ENCODE results near the gene SASH1.
"Not testable (repeated sequence)": the region's sequence is repeated elsewhere in the genome, so short reads cannot be mapped to it uniquely, and the experiment has no call there.

Gene SASH1

GRCh38 chr6:148573922-148574321 is 231.3 kb downstream of the SASH1 start:
- DNase-seq: no peak
- intact Hi-C loops (cut with DNase I): no loop called here

GRCh38 chr6:148577687-148578488 is 235.2 kb downstream of the SASH1 start:
- intact Hi-C loops (cut with DNase I): loop anchor here (5.0 kb wide), 1 partner anchor 369 kb away; no protein-coding TSS in a partner anchor
- peak; percentile 61 to 88 (median 79) for DNase-seq

DNA sequence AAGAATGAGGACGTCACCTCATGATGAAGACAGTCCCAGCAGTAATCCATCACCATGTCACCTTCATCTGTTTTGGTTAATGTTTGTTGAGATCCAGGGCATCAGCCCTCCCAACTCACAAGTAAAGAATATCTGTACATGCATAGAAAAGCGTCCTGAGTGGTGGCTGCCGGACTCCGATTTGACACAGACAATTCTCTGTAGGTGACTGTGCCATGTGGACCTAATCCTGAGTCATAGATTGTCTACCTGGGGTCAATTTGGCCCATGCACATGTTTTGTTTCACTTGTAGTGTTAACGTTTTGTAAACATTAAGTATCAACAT is 235.8 kb downstream of the SASH1 start:
- DNase-seq: no peak
- intact Hi-C loops (cut with DNase I): loop anchor here (5.0 kb wide), 1 partner anchor 369 kb away; no protein-coding TSS in a partner anchor

DNA sequence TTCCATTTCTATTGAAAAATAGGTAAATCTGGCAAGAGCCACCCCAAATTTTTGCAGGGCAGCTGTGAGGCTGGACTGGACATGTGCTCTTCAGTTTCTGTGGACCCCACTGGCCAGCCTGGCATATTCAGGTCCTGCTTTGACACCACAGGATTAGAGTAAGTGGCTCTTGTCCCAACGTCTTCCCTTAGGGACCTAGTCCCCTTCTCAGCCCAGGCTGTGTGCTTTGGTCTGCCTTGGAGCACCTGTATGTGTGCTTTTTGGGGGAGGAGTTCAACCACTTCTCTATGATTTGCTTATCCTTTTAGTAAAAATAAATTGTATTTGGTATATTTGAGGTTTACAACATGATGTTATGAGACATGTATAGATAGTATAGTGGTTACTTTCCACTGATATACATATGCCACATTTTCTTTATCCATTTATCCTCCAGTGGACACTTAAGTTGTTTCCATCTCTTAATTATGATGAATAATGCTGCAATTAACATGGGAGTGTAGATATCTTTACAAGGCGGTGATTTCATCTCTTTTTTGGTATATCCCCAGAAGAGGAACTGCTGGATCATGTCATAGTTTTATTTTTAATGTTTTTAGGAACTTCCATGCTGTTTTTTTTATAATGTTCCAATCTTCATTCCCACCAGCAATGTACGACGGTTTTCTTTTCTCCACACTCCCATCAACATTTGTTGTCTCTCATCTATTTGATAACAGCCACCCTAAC is 236.4 kb downstream of the SASH1 start:
- no peak for DNase-seq
- intact Hi-C loops (cut with DNase I): loop anchor here (5.0 kb wide), 1 partner anchor 368 kb away; no protein-coding TSS in a partner anchor

DNA sequence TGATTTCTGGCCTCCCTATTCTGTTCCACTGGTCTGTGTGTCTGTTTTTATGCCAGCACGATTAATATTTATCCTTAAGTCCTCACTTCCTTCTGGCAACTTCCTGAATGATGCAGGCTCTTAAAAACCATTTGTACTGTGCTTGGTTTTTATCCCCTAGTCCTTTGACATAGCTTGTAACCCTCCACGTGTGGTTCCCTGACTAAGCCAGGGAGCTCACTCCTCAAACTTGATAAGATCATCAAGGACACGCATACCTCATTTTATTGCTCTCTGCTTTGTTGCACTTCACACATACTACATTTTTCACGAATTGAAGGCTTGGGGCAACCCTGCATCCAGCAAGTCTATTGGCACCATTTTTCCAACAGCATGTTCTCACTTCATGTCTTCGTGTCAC is 237.8 kb downstream of the SASH1 start:
- DNase-seq: no peak
- intact Hi-C loops (cut with DNase I): no loop called here

GRCh38 chr6:148583631-148584030 is 241.0 kb downstream of the SASH1 start:
- intact Hi-C loops (cut with DNase I): no loop called here
- DNase-seq: no peak

DNA sequence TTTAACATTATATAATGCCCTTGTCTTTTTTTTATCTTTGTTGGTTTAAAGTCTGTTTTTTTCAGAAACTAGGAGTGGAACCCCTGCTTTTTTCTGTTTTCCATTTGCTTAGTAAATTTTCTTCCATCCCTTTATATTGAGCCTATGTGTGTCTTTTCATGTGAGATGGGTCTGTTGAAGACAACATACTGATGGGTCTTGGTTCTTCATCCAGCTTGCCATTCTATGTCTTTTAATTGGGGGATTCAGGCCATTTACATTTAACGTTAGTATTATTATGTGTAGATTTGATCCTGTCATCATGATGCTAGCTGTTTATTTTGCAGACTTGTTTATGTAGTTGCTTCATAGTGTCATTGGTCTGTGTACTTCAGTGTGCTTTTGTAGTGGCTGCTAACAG is 243.0 kb downstream of the SASH1 start:
- DNase-seq; intact Hi-C loops (cut with DNase I): not testable (repeated sequence)

GRCh38 chr6:148590883-148591282 is 248.2 kb downstream of the SASH1 start:
- intact Hi-C loops (cut with DNase I): no loop called here
- DNase-seq: no peak

DNA sequence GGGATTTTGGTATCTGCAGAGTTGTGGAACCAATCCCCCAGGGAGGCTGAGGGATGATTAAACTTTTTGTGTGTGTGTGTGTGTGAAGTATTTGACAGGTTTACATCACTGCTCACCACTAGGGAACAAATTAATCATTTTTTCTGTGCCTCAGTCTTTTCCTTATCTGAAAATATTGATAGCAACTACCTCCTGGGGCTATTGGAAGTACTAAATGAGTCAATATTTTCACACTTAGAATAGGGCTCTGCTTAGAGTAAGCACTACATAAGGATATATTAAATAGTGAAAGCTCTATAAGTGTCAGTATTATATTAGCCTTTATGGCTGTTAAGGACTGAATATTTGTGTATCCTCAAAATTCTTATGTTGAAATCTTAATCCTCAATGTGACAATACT is 249.0 kb downstream of the SASH1 start:
- DNase-seq: no peak
- intact Hi-C loops (cut with DNase I): no loop called here

GRCh38 chr6:148593130-148593812 is 250.6 kb downstream of the SASH1 start:
- intact Hi-C loops (cut with DNase I): no loop called here
- no peak for DNase-seq

DNA sequence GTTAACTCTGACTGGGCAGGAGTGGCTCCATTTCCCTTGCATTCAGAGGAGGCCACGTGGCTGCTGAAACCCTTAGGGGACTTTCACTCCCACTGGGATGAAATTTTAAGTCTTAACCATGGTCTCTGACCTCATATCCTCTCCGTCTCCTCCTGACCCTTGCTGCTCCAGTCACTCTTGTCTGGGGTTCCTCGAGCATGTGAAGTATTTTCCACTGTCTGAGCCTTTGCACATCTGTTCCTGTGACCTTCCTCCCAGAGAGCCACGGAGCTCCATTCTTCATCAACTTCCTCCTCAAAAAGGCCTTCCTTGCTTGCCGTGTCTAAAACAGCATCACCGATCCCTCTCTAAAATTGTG is 251.2 kb downstream of the SASH1 start:
- DNase-seq: no peak
- intact Hi-C loops (cut with DNase I): no loop called here

DNA sequence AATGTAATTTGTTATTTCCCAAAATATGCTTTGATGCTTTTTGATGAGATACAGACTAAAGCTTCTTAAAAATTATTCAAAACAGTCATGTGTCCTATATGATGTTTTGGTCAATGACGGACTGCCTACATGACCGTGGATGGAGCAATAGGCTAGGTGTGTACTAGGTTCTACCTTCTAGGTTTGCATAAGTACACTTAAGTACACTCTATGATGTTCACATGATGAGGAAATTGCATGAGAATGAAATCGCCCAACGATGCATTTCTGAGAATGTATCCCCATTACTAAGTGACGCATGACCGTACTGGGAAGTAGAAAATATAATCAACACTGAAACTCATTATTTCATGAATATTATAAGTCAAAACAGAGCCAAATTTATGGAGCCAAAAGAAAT is 252.9 kb downstream of the SASH1 start:
- intact Hi-C loops (cut with DNase I): no loop called here
- DNase-seq: no peak

DNA sequence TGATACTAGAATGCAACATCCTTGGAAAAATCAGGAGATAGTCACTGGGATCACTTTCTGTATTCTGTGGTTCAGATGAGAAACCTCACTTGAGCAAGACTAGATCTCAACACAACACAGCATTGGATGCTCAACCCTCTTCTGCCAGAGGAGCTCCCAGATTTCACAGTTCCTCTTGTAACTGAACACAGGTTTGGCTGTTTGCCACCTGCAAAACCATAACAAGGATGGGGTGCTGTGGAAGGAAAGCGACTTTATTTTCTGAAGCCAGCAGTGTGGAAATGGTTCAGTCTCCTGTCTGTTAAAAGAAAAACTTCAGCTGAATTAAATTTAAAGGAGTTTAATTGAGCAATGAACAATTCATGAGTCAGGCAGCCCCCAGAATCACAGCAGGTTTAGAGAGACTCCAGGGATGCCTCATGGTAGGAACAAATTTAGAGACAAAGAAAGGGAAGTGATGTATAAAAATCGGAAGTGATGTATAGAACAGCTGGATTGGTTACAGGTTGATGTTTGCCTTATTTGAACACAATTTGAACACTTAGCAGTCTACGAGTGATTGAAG is 254.3 kb downstream of the SASH1 start:
- intact Hi-C loops (cut with DNase I): no loop called here
- no peak for DNase-seq

GRCh38 chr6:148598724-148599123 is 256.1 kb downstream of the SASH1 start:
- DNase-seq: no peak
- intact Hi-C loops (cut with DNase I): no loop called here

- DNase-seq: no peak
- intact Hi-C loops (cut with DNase I): no loop called here
Observed at GRCh38 chr6:148599967-148600426, 257.4 kb downstream of the SASH1 start.

Measured in head of caudate nucleus (tissue), 42 donors.